NCI-H2196 (cell line): ENCODE measurements around the gene TREM1.
"Not testable (repeated sequence)": the region's sequence is repeated elsewhere in the genome, so short reads cannot be mapped to it uniquely, and the experiment has no call there.

Experiments used
- DNase-seq: peaks from one replicate; lab custom pipeline; 2025; ENCODE audit not compliant: unreplicated experiment; lab: John Stamatoyannopoulos, UW

The TREM1 gene

GRCh38 chr6:41297248-41297647 is 10.8 kb upstream of the TREM1 start:
- DNase-seq: not testable (repeated sequence)

DNA sequence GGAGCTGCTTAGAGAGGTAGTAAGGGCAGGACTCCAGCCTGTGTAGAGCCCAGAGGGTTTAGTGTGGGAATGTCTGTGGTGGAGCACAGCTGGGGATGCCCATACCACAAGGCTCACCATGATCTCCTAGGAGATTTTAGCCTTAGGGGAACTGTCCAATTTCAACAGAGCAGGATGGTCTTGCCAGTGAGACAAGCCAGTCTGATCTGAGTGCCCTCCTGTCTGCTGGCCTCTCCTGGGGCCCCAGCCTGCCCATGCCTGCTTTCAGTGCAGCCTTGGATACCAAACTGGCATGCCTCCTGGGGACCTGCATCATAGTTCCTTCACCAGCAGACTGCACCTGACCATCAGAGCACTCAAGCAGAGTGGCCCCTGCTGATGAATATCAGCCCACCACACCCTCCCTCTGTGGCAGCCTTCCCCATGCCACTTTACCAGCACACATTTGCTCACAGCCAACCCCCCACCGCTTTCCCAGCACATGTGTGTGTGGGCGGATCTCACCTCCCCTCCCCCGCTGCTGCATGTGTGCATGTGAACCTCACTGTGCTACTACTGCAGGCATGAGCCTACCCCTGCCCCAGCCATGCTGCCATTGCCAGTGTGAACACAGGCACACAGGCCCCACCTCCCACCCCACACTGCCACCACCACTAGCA is 7.9 kb upstream of the TREM1 start:
- DNase-seq: no peak

DNA sequence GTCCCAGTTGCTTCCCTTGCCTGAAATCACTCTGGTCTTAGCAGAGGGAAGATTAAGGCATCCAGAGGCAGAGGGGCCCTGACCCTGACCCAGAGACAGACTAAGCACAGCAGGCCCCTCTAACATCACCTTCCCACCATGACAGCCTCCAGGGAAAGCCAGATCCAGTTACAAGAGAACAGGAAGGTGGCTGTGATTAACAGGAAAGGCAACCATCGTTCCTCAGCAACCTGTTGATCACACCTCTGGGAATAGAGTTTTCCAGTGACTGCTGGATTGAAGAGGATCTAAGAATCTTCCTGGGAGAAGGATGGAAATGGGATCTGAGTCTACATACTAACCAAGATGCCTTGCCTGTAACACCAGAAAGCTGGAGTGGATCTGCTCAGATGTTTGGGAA is 5.2 kb upstream of the TREM1 start:
- no peak for DNase-seq

DNA sequence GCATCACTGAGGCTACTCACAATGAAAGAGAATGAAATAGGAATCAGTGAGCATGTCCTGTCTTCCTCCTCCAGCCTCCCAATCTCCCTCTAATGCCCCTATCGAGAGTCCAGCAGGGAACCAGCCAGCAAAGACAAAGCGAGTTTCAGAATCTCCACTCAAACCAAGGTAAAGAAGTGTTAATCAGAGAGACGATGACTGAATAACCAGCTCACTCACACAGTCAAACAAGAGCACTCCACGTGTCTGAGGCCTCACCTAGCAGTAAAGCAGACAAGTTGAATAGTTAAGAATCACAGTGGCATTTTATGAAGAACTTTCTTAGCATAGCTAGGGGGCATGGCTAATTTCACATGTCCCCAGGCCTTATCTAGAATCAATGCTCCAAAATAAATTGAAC is 3.3 kb upstream of the TREM1 start:
- no peak for DNase-seq

GRCh38 chr6:41288754-41289129 is 2.3 kb upstream of the TREM1 start:
- no peak for DNase-seq

DNA sequence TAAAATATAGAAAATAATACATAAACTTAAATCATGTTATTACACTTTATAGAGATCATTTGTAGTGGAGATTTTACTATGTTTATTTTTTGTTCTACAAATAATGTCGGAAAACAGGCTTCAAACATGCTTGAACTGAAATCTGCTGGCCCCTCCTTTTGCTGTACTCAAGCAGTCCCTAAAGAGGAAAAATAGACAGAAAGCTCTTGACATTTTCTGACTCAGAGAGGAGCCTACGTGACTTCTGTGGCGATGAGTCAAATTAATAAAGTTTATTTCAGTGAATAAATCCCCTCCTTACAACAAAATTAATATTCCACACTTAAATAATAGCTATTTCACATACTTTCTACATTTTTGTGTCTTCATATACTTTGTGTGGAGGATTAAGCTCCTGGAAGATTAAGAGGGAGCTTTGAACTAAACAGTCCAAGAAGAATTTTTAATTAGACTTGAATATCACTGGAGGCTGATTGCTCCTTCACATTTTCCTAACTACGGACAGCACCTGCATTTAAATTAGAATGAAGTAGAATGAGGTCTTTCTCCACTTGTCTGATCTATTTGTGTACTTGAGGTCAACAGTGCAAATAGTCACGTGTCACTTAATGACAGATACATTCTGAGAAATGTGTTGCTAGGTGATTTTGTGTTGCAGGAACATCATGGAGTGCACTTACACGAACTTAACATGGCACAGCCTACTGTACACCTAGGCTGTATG is 1.7 kb upstream of the TREM1 start:
- peak; percentile 88 for DNase-seq

GRCh38 chr6:41284726-41285125 is 1.8 kb downstream of the TREM1 start:
- no peak for DNase-seq

DNA sequence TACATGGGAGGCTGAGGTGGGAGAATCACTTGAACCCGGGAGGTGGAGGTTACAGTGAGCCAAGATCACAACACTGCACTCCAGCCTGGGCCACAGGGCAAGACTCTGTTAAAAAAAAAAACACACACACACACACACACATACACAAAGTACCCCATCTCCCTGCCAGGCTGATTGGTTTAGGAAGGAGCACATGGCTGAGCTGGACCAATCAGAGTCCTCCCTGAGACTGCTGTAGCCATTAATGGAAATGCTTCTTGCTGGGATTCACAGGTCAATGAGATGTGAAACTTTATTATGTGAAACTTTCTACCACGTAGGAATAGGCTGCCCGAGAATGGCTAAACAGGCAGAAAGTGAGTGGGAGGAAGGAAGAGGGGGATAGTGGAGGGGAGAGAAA is 2.9 kb downstream of the TREM1 start:
- no peak for DNase-seq

DNA sequence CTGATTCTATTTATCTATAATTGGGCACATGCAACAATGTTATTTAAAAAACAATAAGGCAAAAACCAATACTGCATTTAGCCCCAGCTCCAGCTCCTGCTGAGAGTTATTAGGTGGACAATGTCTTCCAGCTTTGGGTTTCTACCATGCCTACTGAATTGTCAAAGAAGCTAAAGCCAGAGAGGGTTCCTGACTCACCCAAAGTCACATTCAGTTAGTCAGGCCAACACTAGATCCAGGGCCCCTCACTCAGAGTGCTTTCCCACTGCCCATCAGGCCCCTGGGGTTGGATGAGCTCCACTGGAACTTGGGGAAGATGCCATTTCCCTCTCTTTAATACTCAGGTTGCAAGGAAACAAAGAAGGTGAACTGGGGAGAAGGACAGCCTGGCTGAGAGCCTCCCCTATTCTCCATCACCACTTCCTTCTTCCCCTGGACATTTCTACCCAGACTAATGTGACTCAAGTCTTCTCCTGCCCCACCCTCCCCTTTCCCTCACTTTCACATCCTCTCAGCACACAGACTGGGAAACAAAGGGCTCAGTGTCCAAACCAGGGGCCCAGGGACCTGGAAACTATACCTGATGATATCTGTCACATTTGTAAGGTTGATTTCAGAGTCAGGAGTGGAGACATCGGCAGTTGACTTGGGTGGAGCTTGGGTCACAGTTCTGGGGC is 6.0 kb downstream of the TREM1 start:
- DNase-seq: no peak

DNA sequence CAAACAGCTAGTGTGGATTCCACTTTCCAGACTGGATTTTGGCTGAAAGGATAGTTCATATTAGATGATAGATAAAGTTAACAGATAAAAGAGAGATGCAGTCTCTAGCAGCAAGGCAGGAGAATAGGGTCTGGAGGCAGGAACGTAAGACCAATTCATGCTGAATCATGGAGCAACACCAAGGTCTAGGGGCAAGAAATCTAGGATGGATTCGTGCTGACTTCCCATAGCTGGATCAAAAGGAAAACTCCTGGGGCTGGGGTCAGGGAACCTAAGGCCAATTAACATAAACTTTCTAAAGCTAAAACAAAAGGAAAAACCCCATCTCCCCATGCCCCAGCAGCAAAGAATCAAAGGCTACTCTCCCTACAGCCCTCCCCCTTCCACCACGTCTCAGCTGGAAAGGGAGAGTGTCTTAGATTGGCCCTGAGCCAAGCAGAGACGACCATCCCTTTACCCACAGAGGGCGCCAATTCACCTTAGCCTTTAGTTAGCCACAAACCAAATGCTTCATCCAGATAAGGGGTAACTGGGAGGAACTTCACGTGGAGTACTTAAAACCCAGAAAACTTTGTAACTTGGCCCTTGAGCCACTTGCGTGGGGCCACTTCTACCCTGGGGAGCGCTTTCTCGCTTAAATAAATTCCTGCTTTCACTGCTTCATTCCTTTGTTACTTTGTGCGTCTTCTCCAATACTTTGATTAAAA is 7.6 kb downstream of the TREM1 start:
- peak; percentile 79 for DNase-seq

- DNase-seq: no peak
Measured at GRCh38 chr6:41277605-41278004, 8.9 kb downstream of the TREM1 start.

GRCh38 chr6:41275489-41275888 is 11.0 kb downstream of the TREM1 start:
- no peak for DNase-seq

- no peak for DNase-seq
Measured at GRCh38 chr6:41274256-41274655, 12.2 kb downstream of the TREM1 start.

- peak; percentile 19 for DNase-seq
Measured at GRCh38 chr6:41273714-41274113, 12.8 kb downstream of the TREM1 start.

GRCh38 chr6:41272591-41273240 is 13.8 kb downstream of the TREM1 start:
- DNase-seq: no peak

- no peak for DNase-seq
Measured at GRCh38 chr6:41271901-41272395, 14.5 kb downstream of the TREM1 start.

DNA sequence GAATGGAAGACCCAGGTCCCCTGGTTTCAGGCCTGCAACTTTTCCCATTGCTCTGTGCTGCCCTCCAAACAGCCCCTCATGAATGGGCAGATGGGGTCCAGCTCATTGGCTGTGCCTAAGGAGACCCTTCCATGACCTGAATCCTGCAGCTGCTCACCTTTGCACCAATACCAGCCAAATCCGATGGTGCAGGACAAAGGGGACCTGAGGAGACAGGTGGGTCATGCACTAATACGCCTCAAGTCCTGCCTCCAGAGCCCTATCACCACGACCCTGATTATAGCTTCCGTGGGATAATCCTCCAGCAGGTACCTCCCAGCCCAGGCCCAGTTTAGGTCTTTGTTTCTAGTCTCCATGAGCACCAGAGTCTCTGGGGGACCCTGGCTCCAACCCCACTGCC is 16.8 kb downstream of the TREM1 start:
- no peak for DNase-seq

GRCh38 chr6:41269166-41269565 is 17.3 kb downstream of the TREM1 start:
- no peak for DNase-seq

GRCh38 chr6:41268478-41268877 is 18.0 kb downstream of the TREM1 start:
- DNase-seq: no peak

GRCh38 chr6:41266541-41266940 is 19.9 kb downstream of the TREM1 start:
- no peak for DNase-seq

DNA sequence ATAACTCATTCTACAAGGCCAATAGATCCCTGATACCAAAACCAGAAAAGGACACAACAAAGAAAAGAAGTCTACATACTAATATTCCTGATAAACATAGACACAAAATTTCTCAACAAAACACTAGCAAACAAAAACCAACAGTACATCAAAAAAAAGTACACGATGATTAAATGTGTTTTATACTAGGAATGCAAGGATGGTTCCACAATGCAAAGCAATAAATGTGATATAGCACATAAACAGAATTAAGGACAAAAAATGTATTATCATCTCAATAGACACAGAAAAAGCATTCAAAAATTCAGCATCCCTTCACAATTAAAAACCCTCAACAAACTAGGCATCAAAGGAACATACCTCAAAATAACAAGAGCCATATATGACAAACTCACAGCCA is 23.2 kb downstream of the TREM1 start:
- no peak for DNase-seq
